Medulla oblongata (tissue), 1 donor: ENCODE results near the gene ACAN.

Experiments
- DNase-seq: peaks from one replicate; pipeline ENCODE4 v3.0.0-alpha.2; 2015; ENCODE audit errors: extremely low spot score

Gene ACAN

GRCh38 chr15:88802250-88802990 lies 816 bp upstream of the ACAN start:
- no peak for DNase-seq

GRCh38 chr15:88802991-88803240 lies 320 bp upstream of the ACAN start:
- no peak for DNase-seq

GRCh38 chr15:88803920-88804247 lies 648 bp downstream of the ACAN start:
- no peak for DNase-seq

- DNase-seq: no peak
Observed at GRCh38 chr15:88804257-88804656, 1.0 kb downstream of the ACAN start.

- DNase-seq: no peak
Observed at GRCh38 chr15:88805031-88805780, 2.0 kb downstream of the ACAN start.

GRCh38 chr15:88810446-88810845 lies 7.2 kb downstream of the ACAN start:
- no peak for DNase-seq

GRCh38 chr15:88812133-88812532 lies 8.9 kb downstream of the ACAN start:
- no peak for DNase-seq

- DNase-seq: no peak
Observed at GRCh38 chr15:88813960-88814359, 10.7 kb downstream of the ACAN start.

- no peak for DNase-seq
Observed at GRCh38 chr15:88814393-88814792, 11.2 kb downstream of the ACAN start.

- no peak for DNase-seq
Observed at GRCh38 chr15:88818920-88819319, 15.7 kb downstream of the ACAN start.

- no peak for DNase-seq
Observed at GRCh38 chr15:88821993-88822392, 18.8 kb downstream of the ACAN start.

- no peak for DNase-seq
Observed at GRCh38 chr15:88828791-88829190, 25.6 kb downstream of the ACAN start.

GRCh38 chr15:88830016-88830415 lies 26.8 kb downstream of the ACAN start:
- no peak for DNase-seq

GRCh38 chr15:88832820-88833730 lies 29.8 kb downstream of the ACAN start:
- DNase-seq: peak; percentile 50

GRCh38 chr15:88833731-88834100 lies 30.5 kb downstream of the ACAN start:
- DNase-seq: peak; percentile 27

GRCh38 chr15:88834211-88834812 lies 31.1 kb downstream of the ACAN start:
- DNase-seq: peak; percentile 75

- DNase-seq: no peak
Observed at GRCh38 chr15:88835119-88835518, 31.9 kb downstream of the ACAN start.

GRCh38 chr15:88835646-88836045 lies 32.4 kb downstream of the ACAN start:
- DNase-seq: no peak

GRCh38 chr15:88838667-88839066 lies 35.4 kb downstream of the ACAN start:
- no peak for DNase-seq

GRCh38 chr15:88839146-88839545 lies 35.9 kb downstream of the ACAN start:
- no peak for DNase-seq

- DNase-seq: no peak
Observed at GRCh38 chr15:88839961-88840360, 36.7 kb downstream of the ACAN start.

GRCh38 chr15:88841236-88841635 lies 38.0 kb downstream of the ACAN start:
- DNase-seq: no peak
